Suprapubic skin (tissue), 4 donors: Measurements from ENCODE around the gene RFX8.

Experiments used
- CTCF ChIP-seq, 2 donors: fragments of 200-600 bp in 1 of 2; fragments of 450-650 bp in 1 of 2; sonication (generic) in 1 of 2; IDR thresholded peaks; one replicate each; pipeline ENCODE4 v1.5.1; 2016 to 2019; ENCODE audit warnings: antibody characterized with exemption in 2 of 2, mild to moderate bottlenecking in 1 of 2, moderate library complexity in 1 of 2
- EP300 ChIP-seq: sonication (generic); formaldehyde crosslinking; IDR thresholded peaks from one replicate; pipeline ENCODE4 v1.6.1; 2017; ENCODE audit warnings: antibody characterized with exemption
- POLR2A ChIP-seq, 2 donors: fragments of 450-650 bp; IDR thresholded peaks; one replicate each; pipeline ENCODE4 v1.6.1; 2017; ENCODE audit warnings: antibody characterized with exemption in 2 of 2, mild to moderate bottlenecking in 2 of 2, moderate library complexity in 2 of 2
- POLR2AphosphoS5 ChIP-seq, 3 donors: sonication (generic); formaldehyde crosslinking; IDR thresholded peaks; one replicate each; pipeline ENCODE4 v1.6.1; 2017; ENCODE audit warnings: antibody characterized with exemption in 3 of 3

GRCh38 chr2:101440127-101440738 is 34.7 kb downstream of the RFX8 start:
- no peak for TF ChIP-seq POLR2AphosphoS5 (IDR thresholded peaks at IDR 0.05)
- TF ChIP-seq CTCF (IDR thresholded peaks at IDR 0.05): no peak
- no peak for TF ChIP-seq POLR2A (IDR thresholded peaks at IDR 0.05)
- TF ChIP-seq EP300: no peak
